ENCODE measurements around the gene ARPC2. TPM values are rescaled to one million over a fixed set of nuclear protein-coding genes. Genes with fewer than 3 reads are reported as not detected.
A peak's percentile ranks its signal among the peaks of the same experiment; 100 is the strongest.

The ARPC2 gene
- total RNA-seq, 1 donor from 2014 or later = 507 TPM

- Mint-ChIP-seq H3K27me3 (ENCODE audit: insufficient read depth) (no peaks in the 10 kb centered on the region), H3K4me1 (ENCODE audit: low read depth) (peaks cover 30% of the 10 kb centered on the region), H3K9me3 (no peaks in the 10 kb centered on the region), H3K36me3 (ENCODE audit: low read depth) (peaks cover 41% of the 10 kb centered on the region), H3K27ac (peak overlapping the region; percentile 12), H3K4me3 (no peak overlapping the region)
- intact Hi-C loops (cut with micrococcal nuclease) = no loop called here
- DNase-seq (ENCODE audit: low spot score) = no peak
Observed at GRCh38 chr2:218238887-218239286, 21.9 kb downstream of the ARPC2 start.

- no peaks in the 10 kb centered on the region for H3K9me3 Mint-ChIP-seq
- intact Hi-C loops (cut with micrococcal nuclease) = loop anchor here (2.0 kb wide), 1 partner anchor 13 kb away; no protein-coding TSS in a partner anchor
- H3K4me3 Mint-ChIP-seq = no peak overlapping the region
- no peaks in the 10 kb centered on the region for H3K27me3 Mint-ChIP-seq (ENCODE audit: insufficient read depth)
- no peak for DNase-seq (ENCODE audit: low spot score)
- peaks cover 45% of the 10 kb centered on the region for H3K36me3 Mint-ChIP-seq (ENCODE audit: low read depth)
- peaks cover 28% of the 10 kb centered on the region for H3K4me1 Mint-ChIP-seq (ENCODE audit: low read depth)
- H3K27ac Mint-ChIP-seq = no peak overlapping the region
Observed at GRCh38 chr2:218244204-218244603, 27.2 kb downstream of the ARPC2 start.

GRCh38 chr2:218244665-218245064 lies 27.7 kb downstream of the ARPC2 start:
- no peak overlapping the region for H3K4me3 Mint-ChIP-seq
- H3K9me3 Mint-ChIP-seq = no peaks in the 10 kb centered on the region
- H3K27me3 Mint-ChIP-seq (ENCODE audit: insufficient read depth) = no peaks in the 10 kb centered on the region
- H3K4me1 Mint-ChIP-seq (ENCODE audit: low read depth) = peaks cover 28% of the 10 kb centered on the region
- peaks cover 48% of the 10 kb centered on the region for H3K36me3 Mint-ChIP-seq (ENCODE audit: low read depth)
- no peak for DNase-seq (ENCODE audit: low spot score)
- no peak overlapping the region for H3K27ac Mint-ChIP-seq
- intact Hi-C loops (cut with micrococcal nuclease) = loop anchor here (2.0 kb wide), 1 partner anchor 14 kb away; no protein-coding TSS in a partner anchor

- H3K36me3 Mint-ChIP-seq (ENCODE audit: low read depth) = peaks cover 52% of the 10 kb centered on the region
- intact Hi-C loops (cut with micrococcal nuclease) = loop anchor here (2.0 kb wide), 1 partner anchor 14 kb away; no protein-coding TSS in a partner anchor
- no peak for DNase-seq (ENCODE audit: low spot score)
- H3K9me3 Mint-ChIP-seq = no peaks in the 10 kb centered on the region
- H3K27me3 Mint-ChIP-seq (ENCODE audit: insufficient read depth) = no peaks in the 10 kb centered on the region
- no peak overlapping the region for H3K4me3 Mint-ChIP-seq
- peak overlapping the region; percentile 46 for H3K27ac Mint-ChIP-seq
- H3K4me1 Mint-ChIP-seq (ENCODE audit: low read depth) = peaks cover 28% of the 10 kb centered on the region
Observed at GRCh38 chr2:218245214-218245613, 28.2 kb downstream of the ARPC2 start.

GRCh38 chr2:218249691-218250090 lies 32.7 kb downstream of the ARPC2 start:
- Mint-ChIP-seq H3K27me3 (ENCODE audit: insufficient read depth) (no peaks in the 10 kb centered on the region), H3K9me3 (no peaks in the 10 kb centered on the region), H3K4me3 (no peak overlapping the region), H3K36me3 (ENCODE audit: low read depth) (peaks cover 64% of the 10 kb centered on the region), H3K27ac (no peak overlapping the region), H3K4me1 (ENCODE audit: low read depth) (peaks cover 22% of the 10 kb centered on the region)
- DNase-seq (ENCODE audit: low spot score) = no peak
- intact Hi-C loops (cut with micrococcal nuclease) = no loop called here

GRCh38 chr2:218252509-218253231 lies 35.7 kb downstream of the ARPC2 start:
- H3K27ac Mint-ChIP-seq = no peak overlapping the region
- no peak for DNase-seq (ENCODE audit: low spot score)
- H3K4me1 Mint-ChIP-seq (ENCODE audit: low read depth) = peaks cover 34% of the 10 kb centered on the region

GRCh38 chr2:218253232-218253625 lies 36.2 kb downstream of the ARPC2 start:
- H3K27me3 Mint-ChIP-seq (ENCODE audit: insufficient read depth) = no peaks in the 10 kb centered on the region
- peaks cover 60% of the 10 kb centered on the region for H3K36me3 Mint-ChIP-seq (ENCODE audit: low read depth)
- H3K27ac Mint-ChIP-seq = no peak overlapping the region
- intact Hi-C loops (cut with micrococcal nuclease) = no loop called here
- no peaks in the 10 kb centered on the region for H3K9me3 Mint-ChIP-seq
- DNase-seq (ENCODE audit: low spot score) = no peak
- no peak overlapping the region for H3K4me3 Mint-ChIP-seq
- H3K4me1 Mint-ChIP-seq (ENCODE audit: low read depth) = peaks cover 35% of the 10 kb centered on the region

More at GRCh38 chr2:218252509-218253231, 35.7 kb downstream of the ARPC2 start:
- Mint-ChIP-seq H3K36me3 (ENCODE audit: low read depth) (peaks cover 64% of the 10 kb centered on the region), H3K4me3 (no peak overlapping the region), H3K27me3 (ENCODE audit: insufficient read depth) (no peaks in the 10 kb centered on the region), H3K9me3 (no peaks in the 10 kb centered on the region)
- intact Hi-C loops (cut with micrococcal nuclease) = no loop called here

- intact Hi-C loops (cut with micrococcal nuclease) = loop anchor here (1.0 kb wide), 1 partner anchor 15 kb away; the partner anchor contains the start of genes AAMP and PNKD
- Mint-ChIP-seq H3K9me3 (no peaks in the 10 kb centered on the region), H3K27ac (peak overlapping the region; percentile 42), H3K4me1 (ENCODE audit: low read depth) (peaks cover 35% of the 10 kb centered on the region), H3K27me3 (ENCODE audit: insufficient read depth) (no peaks in the 10 kb centered on the region), H3K36me3 (ENCODE audit: low read depth) (peaks cover 51% of the 10 kb centered on the region), H3K4me3 (no peak overlapping the region)
- no peak for DNase-seq (ENCODE audit: low spot score)
Observed at GRCh38 chr2:218255446-218255845, 38.5 kb downstream of the ARPC2 start.

- Mint-ChIP-seq H3K27me3 (ENCODE audit: insufficient read depth) (no peaks in the 10 kb centered on the region), H3K4me1 (ENCODE audit: low read depth) (peaks cover 35% of the 10 kb centered on the region), H3K4me3 (no peak overlapping the region), H3K9me3 (no peaks in the 10 kb centered on the region), H3K27ac (no peak overlapping the region), H3K36me3 (ENCODE audit: low read depth) (peaks cover 42% of the 10 kb centered on the region)
- intact Hi-C loops (cut with micrococcal nuclease) = loop anchor here (1.0 to 2.0 kb wide), 3 partner anchors 27 to 70 kb away; no protein-coding TSS in a partner anchor
- DNase-seq (ENCODE audit: low spot score) = no peak
Observed at GRCh38 chr2:218256612-218257350, 39.8 kb downstream of the ARPC2 start.

- Mint-ChIP-seq H3K4me3 (no peak overlapping the region), H3K4me1 (ENCODE audit: low read depth) (peaks cover 31% of the 10 kb centered on the region), H3K27ac (peak overlapping the region; percentile 83), H3K9me3 (no peaks in the 10 kb centered on the region), H3K27me3 (ENCODE audit: insufficient read depth) (no peaks in the 10 kb centered on the region), H3K36me3 (ENCODE audit: low read depth) (peaks cover 38% of the 10 kb centered on the region)
- intact Hi-C loops (cut with micrococcal nuclease) = loop anchor here (1.0 to 2.0 kb wide), 3 partner anchors 28 to 71 kb away; no protein-coding TSS in a partner anchor
- DNase-seq (ENCODE audit: low spot score) = peak; percentile 46
Observed at GRCh38 chr2:218257390-218257981, 40.5 kb downstream of the ARPC2 start.

- H3K4me1 Mint-ChIP-seq (ENCODE audit: low read depth) = peaks cover 29% of the 10 kb centered on the region
- no peaks in the 10 kb centered on the region for H3K9me3 Mint-ChIP-seq
- H3K27ac Mint-ChIP-seq = peak overlapping the region; percentile 40
- peaks cover 30% of the 10 kb centered on the region for H3K36me3 Mint-ChIP-seq (ENCODE audit: low read depth)
- intact Hi-C loops (cut with micrococcal nuclease) = no loop called here
- no peaks in the 10 kb centered on the region for H3K27me3 Mint-ChIP-seq (ENCODE audit: insufficient read depth)
- no peak overlapping the region for H3K4me3 Mint-ChIP-seq
- DNase-seq (ENCODE audit: low spot score) = no peak
Observed at GRCh38 chr2:218259099-218259961, 42.3 kb downstream of the ARPC2 start.

- no peaks in the 10 kb centered on the region for H3K9me3 Mint-ChIP-seq
- intact Hi-C loops (cut with micrococcal nuclease) = no loop called here
- peak overlapping the region; percentile 40 for H3K27ac Mint-ChIP-seq
- peaks cover 24% of the 10 kb centered on the region for H3K36me3 Mint-ChIP-seq (ENCODE audit: low read depth)
- H3K4me1 Mint-ChIP-seq (ENCODE audit: low read depth) = peaks cover 24% of the 10 kb centered on the region
- H3K27me3 Mint-ChIP-seq (ENCODE audit: insufficient read depth) = no peaks in the 10 kb centered on the region
- no peak overlapping the region for H3K4me3 Mint-ChIP-seq
- no peak for DNase-seq (ENCODE audit: low spot score)
Observed at GRCh38 chr2:218260166-218260565, 43.2 kb downstream of the ARPC2 start.

Data from activated T-helper 1 cell treated with anti-CD3 and anti-CD28 coated beads, Interleukin-12 subunit alpha, Interleukin-12 subunit beta, Interleukin-2, Interleukin-4 antibody, amounts not matched to agents 30 ng/mL and 10 ng/mL and 1 ng/mL, durations not matched to agents 14 hours and 24 hours and 36 hours (primary cell).